ENCODE data around the gene C3orf85. TPM values are rescaled to one million over a fixed set of nuclear protein-coding genes. Genes with fewer than 3 reads are reported as not detected.
"Not testable (repeated sequence)": the region's sequence is repeated elsewhere in the genome, so short reads cannot be mapped to it uniquely, and the experiment has no call there.

The C3orf85 gene
- total and polyA plus RNA-seq, 8 donors, result 0.48 TPM; not detected in 7

DNA sequence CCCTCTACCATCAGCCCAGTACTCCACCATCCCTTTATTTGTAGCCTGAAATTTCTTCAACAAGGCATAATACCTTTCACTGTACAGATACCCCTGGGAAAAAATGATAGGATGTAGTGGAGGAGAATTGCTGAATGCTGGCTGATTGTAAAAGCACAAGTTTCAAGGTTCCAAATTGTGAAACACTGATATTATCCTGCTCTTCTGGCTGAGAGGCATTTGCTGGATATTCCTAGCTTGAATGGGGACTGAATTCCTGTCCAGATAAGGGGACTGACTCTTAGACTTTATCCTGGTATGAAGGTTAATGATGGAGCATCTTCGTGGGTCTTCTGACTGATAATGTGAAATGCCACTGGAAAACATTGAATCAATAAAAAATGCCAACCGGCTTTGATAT, 9.0 kb upstream of the C3orf85 start:
- intact Hi-C loops (cut with DNase I), result no loop called here

DNA sequence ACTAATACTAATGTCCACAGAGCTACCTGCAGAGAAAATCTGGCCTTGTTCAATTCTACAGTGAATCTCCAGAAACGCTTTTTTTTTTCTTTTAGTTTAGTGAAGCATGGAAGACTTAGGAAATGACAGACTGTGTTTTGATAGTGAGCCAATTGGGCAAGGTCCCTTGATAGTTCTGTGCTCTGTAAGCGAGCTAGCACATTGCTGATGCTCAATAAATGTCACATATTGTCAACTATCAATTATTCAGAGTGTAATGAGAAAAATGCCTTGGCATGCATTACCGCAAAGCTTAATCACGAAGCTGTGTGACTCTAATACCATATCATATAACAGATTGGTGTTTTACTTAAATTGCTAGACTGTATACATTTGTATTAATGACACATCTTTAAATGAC, 5.2 kb upstream of the C3orf85 start:
- Histone ChIP-seq H3K27me3 (no peaks in the 10 kb centered on the region), H3K9me3 (peaks cover 0 to 4% of the 10 kb centered on the region in 2 donors), H3K4me1 (no peaks in the 10 kb centered on the region), H3K36me3 (no peaks in the 10 kb centered on the region), H3K27ac (no peak overlapping the region), H3K4me3 (no peak overlapping the region)
- no peak for ATAC-seq
- TF ChIP-seq, protein P1, sequence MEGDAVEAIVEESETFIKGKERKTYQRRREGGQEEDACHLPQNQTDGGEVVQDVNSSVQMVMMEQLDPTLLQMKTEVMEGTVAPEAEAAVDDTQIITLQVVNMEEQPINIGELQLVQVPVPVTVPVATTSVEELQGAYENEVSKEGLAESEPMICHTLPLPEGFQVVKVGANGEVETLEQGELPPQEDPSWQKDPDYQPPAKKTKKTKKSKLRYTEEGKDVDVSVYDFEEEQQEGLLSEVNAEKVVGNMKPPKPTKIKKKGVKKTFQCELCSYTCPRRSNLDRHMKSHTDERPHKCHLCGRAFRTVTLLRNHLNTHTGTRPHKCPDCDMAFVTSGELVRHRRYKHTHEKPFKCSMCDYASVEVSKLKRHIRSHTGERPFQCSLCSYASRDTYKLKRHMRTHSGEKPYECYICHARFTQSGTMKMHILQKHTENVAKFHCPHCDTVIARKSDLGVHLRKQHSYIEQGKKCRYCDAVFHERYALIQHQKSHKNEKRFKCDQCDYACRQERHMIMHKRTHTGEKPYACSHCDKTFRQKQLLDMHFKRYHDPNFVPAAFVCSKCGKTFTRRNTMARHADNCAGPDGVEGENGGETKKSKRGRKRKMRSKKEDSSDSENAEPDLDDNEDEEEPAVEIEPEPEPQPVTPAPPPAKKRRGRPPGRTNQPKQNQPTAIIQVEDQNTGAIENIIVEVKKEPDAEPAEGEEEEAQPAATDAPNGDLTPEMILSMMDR (IDR thresholded peaks at IDR 0.05), result no peak
- peak in 1 of 4 donors; percentile 17 for DNase-seq
- intact Hi-C loops (cut with DNase I), result no loop called here

More for the DNA sequence above, 9.0 kb upstream of the C3orf85 start:
- Histone ChIP-seq H3K27me3 (no peaks in the 10 kb centered on the region), H3K4me3 (no peak overlapping the region), H3K9me3 (peaks cover 0 to 4% of the 10 kb centered on the region in 2 donors), H3K27ac (no peak overlapping the region), H3K36me3 (no peaks in the 10 kb centered on the region), H3K4me1 (no peaks in the 10 kb centered on the region)
- TF ChIP-seq, protein P1 (IDR thresholded peaks at IDR 0.05), result no peak
- ATAC-seq, result no peak
- no peak for DNase-seq

DNA sequence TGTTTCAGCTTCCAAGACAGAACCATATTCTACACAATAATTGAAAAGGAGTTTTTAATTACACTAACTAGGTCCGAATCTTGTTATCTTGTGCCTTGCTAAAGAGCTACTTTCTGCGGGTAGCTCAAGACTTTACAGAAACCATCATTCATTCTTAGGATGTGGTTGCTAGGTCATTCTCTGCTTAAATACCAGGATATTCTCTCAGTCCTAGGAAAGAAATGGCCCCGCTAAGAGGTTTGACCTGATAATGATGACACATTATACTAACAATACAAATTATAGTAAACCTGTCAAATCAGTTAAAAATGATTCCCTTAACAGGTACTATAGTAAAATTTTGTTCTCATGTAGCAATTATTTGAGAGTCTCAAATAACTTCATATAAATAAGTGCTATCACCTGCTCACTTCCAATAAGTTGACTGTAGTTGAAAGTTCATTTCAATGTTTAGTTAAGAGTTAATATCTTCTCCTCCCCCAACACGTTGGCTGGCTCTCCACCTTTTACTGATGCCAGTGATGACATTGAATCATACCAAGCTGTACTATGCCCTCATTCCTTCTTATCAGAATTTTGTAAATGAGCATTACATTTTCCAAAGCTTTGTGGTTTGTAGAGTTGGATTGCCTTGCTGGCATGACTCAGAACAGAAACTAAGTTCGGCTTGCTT, 3.6 kb upstream of the C3orf85 start:
- Histone ChIP-seq H3K4me3 (no peak overlapping the region), H3K36me3 (no peaks in the 10 kb centered on the region), H3K27ac (no peak overlapping the region), H3K27me3 (no peaks in the 10 kb centered on the region), H3K9me3 (peaks cover 0 to 4% of the 10 kb centered on the region in 2 donors), H3K4me1 (no peaks in the 10 kb centered on the region)
- peak; percentile 26 for ATAC-seq
- DNase-seq, result no peak
- TF ChIP-seq, protein P1 (IDR thresholded peaks at IDR 0.05), result no peak
- intact Hi-C loops (cut with DNase I), result no loop called here

DNA sequence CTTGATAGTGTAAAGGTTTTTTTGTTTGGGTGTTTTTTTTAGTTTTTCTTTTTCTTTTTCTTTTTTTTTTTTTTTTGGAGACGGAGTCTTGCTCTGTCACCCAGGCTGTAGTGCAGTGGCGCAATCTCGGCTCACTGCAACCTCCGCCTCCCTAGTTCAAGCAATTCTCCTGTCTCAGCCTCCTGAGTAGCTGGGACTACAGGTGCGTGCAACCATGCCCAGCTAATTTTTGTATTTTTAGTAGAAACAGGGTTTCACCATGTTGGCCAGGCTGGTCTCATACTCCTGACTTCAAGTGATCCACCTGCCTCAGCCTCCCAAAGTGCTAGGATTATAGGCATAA, 3.1 kb upstream of the C3orf85 start:
- H3K27me3 ChIP-seq; ATAC-seq; H3K4me3 ChIP-seq; H3K36me3 ChIP-seq; H3K27ac ChIP-seq; H3K4me1 ChIP-seq; intact Hi-C loops (cut with DNase I); H3K9me3 ChIP-seq; DNase-seq: not testable (repeated sequence)

DNA sequence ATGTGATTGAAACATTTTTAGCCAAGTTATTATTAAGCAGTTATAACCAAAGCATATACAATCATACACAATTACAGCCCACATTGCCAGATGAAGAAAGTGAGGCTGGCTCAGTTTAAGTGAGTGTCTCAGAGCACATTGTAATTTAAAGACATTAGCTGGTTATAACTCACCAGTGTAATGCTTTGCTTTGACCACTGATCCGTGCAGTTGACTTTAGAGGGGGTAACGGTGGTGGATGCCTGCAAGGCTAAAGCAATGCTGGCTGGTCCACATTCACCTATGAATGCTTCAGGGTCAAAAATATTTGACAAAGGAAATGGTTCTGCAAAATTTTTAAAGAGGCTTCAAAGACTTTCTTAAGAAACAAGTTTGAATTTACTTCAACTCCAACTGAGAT, 1.2 kb downstream of the C3orf85 start:
- Histone ChIP-seq H3K27ac (no peak overlapping the region), H3K9me3 (no peaks in the 10 kb centered on the region), H3K36me3 (no peaks in the 10 kb centered on the region), H3K27me3 (no peaks in the 10 kb centered on the region), H3K4me3 (no peak overlapping the region), H3K4me1 (no peaks in the 10 kb centered on the region)
- DNase-seq (no peak), ATAC-seq (no peak)
- intact Hi-C loops (cut with DNase I), result no loop called here
- TF ChIP-seq, protein P1 (IDR thresholded peaks at IDR 0.05), result no peak

DNA sequence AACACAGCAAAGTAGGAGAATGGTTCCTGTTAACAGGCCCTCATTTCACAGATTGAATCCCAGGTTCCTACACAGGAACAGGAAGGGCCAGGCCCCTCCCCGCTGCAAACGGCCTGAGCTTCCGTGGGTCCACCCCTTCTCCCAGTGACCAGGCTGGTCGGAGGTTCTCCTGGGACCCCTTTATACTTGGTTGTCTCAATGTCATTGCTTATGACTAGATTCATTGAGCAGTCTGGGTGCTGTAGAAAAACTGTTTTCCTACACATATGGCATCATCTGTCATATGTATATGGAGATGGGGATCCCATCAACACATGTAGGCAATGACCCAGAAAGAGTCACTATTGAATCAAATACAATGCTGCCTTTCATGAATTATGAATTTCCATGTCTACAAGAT, 3.8 kb downstream of the C3orf85 start:
- no peaks in the 10 kb centered on the region for H3K36me3 ChIP-seq
- intact Hi-C loops (cut with DNase I), result no loop called here
- no peaks in the 10 kb centered on the region for H3K9me3 ChIP-seq
- no peak overlapping the region for H3K4me3 ChIP-seq
- H3K4me1 ChIP-seq, result no peaks in the 10 kb centered on the region
- H3K27ac ChIP-seq, result no peak overlapping the region
- no peak for ATAC-seq
- no peaks in the 10 kb centered on the region for H3K27me3 ChIP-seq
- DNase-seq, result no peak
- TF ChIP-seq, protein P1 (IDR thresholded peaks at IDR 0.05), result no peak

Data from left lung (tissue), 10 donors.